Measurements from ENCODE around the gene MACC1. TPM values are rescaled to one million over a fixed set of nuclear protein-coding genes. Genes with fewer than 3 reads are reported as not detected.
A peak's percentile ranks its signal among the peaks of the same experiment; 100 is the strongest.

Gene MACC1
- total and polyA plus RNA-seq, 4 donors = 0.02 to 1.0 (median 0.50) TPM

DNA sequence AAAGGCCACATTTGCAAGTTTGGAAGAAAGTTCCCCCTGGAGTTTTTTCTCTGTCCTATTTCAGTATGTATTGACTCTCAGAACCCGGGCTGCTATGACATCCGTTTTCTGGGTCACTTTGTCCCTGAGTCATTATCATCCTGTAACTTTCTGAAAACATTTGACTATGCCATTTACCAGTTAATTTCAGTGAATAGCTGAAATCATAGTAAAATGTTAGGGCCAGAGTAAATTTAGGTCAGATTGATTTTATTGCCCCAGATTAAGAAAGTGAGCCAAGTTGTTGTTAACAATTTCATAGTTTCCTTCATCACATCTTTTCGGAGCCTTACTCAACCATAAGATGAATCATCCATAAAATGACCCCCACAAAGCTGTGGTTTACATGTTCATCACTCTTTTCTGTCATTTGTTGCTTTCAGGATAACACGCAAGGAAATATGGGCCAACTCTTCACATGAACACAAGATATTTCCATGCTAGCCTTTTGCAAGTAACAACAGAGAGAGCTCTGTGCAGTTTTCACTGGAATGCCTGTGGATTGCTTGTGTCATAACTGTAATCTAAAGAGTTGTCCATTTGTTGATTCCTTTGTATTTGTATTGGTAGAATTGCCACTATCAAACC is 3.9 kb upstream of the MACC1 start:
- no peak overlapping the region for H3K9ac ChIP-seq (ENCODE audit: low read depth in 1 of 2, low read length in 2 of 2)
- DNase-seq (ENCODE audit: low spot score) = no peak
- H3K27ac ChIP-seq (ENCODE audit: low read depth in 1 of 2, low read length in 2 of 2) = peak overlapping the region; percentile 13 to 58
- H3K4me1 ChIP-seq (ENCODE audit: control insufficient read depth in 4 of 4, insufficient read depth in 4 of 4, low read length in 3 of 4) = peaks cover 0 to 3% (median under 1%) of the 10 kb centered on the region in 4 donors
- no peaks in the 10 kb centered on the region for H3K36me3 ChIP-seq (ENCODE audit: control insufficient read depth in 4 of 4, insufficient read depth in 3 of 4, low read depth in 1 of 4, low read length in 3 of 4)
- WGBS = 56% methylated on average over 4 of the region's 4 CpGs
- TF ChIP-seq GABPA (IDR thresholded peaks at IDR 0.05 in 1 of 2, conservative IDR thresholded peaks at IDR 0.05 in 1 of 2) (no peak), MAX (IDR thresholded peaks at IDR 0.05) (no peak), SP1 (IDR thresholded peaks at IDR 0.05) (no peak), YY1 (IDR thresholded peaks at IDR 0.05) (no peak), ATF3 (IDR thresholded peaks at IDR 0.05) (no peak), NR2F2 (IDR thresholded peaks at IDR 0.05) (no peak), TAF1 (conservative IDR thresholded peaks at IDR 0.05) (no peak)
- TF ChIP-seq, protein P1, sequence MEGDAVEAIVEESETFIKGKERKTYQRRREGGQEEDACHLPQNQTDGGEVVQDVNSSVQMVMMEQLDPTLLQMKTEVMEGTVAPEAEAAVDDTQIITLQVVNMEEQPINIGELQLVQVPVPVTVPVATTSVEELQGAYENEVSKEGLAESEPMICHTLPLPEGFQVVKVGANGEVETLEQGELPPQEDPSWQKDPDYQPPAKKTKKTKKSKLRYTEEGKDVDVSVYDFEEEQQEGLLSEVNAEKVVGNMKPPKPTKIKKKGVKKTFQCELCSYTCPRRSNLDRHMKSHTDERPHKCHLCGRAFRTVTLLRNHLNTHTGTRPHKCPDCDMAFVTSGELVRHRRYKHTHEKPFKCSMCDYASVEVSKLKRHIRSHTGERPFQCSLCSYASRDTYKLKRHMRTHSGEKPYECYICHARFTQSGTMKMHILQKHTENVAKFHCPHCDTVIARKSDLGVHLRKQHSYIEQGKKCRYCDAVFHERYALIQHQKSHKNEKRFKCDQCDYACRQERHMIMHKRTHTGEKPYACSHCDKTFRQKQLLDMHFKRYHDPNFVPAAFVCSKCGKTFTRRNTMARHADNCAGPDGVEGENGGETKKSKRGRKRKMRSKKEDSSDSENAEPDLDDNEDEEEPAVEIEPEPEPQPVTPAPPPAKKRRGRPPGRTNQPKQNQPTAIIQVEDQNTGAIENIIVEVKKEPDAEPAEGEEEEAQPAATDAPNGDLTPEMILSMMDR (IDR thresholded peaks at IDR 0.05; ENCODE audit: low read depth, low read length, missing input control) = no peak
- no peak overlapping the region for H3K4me3 ChIP-seq (ENCODE audit: low read depth in 1 of 3, low read length in 3 of 3)
- H3K27me3 ChIP-seq (ENCODE audit: control insufficient read depth in 4 of 4, insufficient read depth in 4 of 4, low read length in 3 of 4) = no peaks in the 10 kb centered on the region
- no peaks in the 10 kb centered on the region for H3K9me3 ChIP-seq (ENCODE audit: control insufficient read depth in 4 of 4, low read length in 3 of 4)

- DNase-seq (ENCODE audit: low spot score) = no peak
- H3K4me3 ChIP-seq (ENCODE audit: low read depth in 1 of 3, low read length in 3 of 3) = no peak overlapping the region
Measured at GRCh38 chr7:20220293-20220761, 3.1 kb upstream of the MACC1 start.

GRCh38 chr7:20219446-20220292 is 2.5 kb upstream of the MACC1 start:
- DNase-seq (ENCODE audit: low spot score) = peak; percentile 43
- Histone ChIP-seq H3K9me3 (ENCODE audit: control insufficient read depth in 4 of 4, low read length in 3 of 4) (no peaks in the 10 kb centered on the region), H3K27ac (ENCODE audit: low read depth in 1 of 2, low read length in 2 of 2) (peak overlapping the region; percentile 58 to 64), H3K27me3 (ENCODE audit: control insufficient read depth in 4 of 4, insufficient read depth in 4 of 4, low read length in 3 of 4) (no peaks in the 10 kb centered on the region), H3K4me3 (ENCODE audit: low read depth in 1 of 3, low read length in 3 of 3) (no peak overlapping the region), H3K9ac (ENCODE audit: low read depth in 1 of 2, low read length in 2 of 2) (no peak overlapping the region), H3K4me1 (ENCODE audit: control insufficient read depth in 4 of 4, insufficient read depth in 4 of 4, low read length in 3 of 4) (peaks cover 0 to 3% (median under 1%) of the 10 kb centered on the region in 4 donors), H3K36me3 (ENCODE audit: control insufficient read depth in 4 of 4, insufficient read depth in 3 of 4, low read depth in 1 of 4, low read length in 3 of 4) (no peaks in the 10 kb centered on the region)
- TF ChIP-seq HNF4G (IDR thresholded peaks at IDR 0.05) (no peak), JUND (IDR thresholded peaks at IDR 0.05) (peak; percentile 35 to 67), RAD21 (IDR thresholded peaks at IDR 0.05) (peak in 1 of 2 donors; percentile 32), SP1 (IDR thresholded peaks at IDR 0.05) (peak; percentile 41), GABPA (IDR thresholded peaks at IDR 0.05 in 1 of 2, conservative IDR thresholded peaks at IDR 0.05 in 1 of 2) (no peak), RXRA (IDR thresholded peaks at IDR 0.05) (peak in 1 of 2 donors; percentile 18), HNF4A (conservative IDR thresholded peaks at IDR 0.05) (no peak), YY1 (IDR thresholded peaks at IDR 0.05) (peak; percentile 11), FOXA1 (IDR thresholded peaks at IDR 0.05) (no peak), REST (IDR thresholded peaks at IDR 0.05) (no peak), MAX (IDR thresholded peaks at IDR 0.05) (peak; percentile 12)
- WGBS = 32% methylated on average over 7 of the region's 7 CpGs

More at GRCh38 chr7:20220293-20220761, 3.1 kb upstream of the MACC1 start:
- TF ChIP-seq NR2F2 (IDR thresholded peaks at IDR 0.05) (no peak), YY1 (IDR thresholded peaks at IDR 0.05) (no peak)
- Histone ChIP-seq H3K9me3 (ENCODE audit: control insufficient read depth in 4 of 4, low read length in 3 of 4) (no peaks in the 10 kb centered on the region), H3K9ac (ENCODE audit: low read depth in 1 of 2, low read length in 2 of 2) (no peak overlapping the region), H3K36me3 (ENCODE audit: control insufficient read depth in 4 of 4, insufficient read depth in 3 of 4, low read depth in 1 of 4, low read length in 3 of 4) (no peaks in the 10 kb centered on the region), H3K27me3 (ENCODE audit: control insufficient read depth in 4 of 4, insufficient read depth in 4 of 4, low read length in 3 of 4) (no peaks in the 10 kb centered on the region), H3K4me1 (ENCODE audit: control insufficient read depth in 4 of 4, insufficient read depth in 4 of 4, low read length in 3 of 4) (peaks cover 0 to 3% (median under 1%) of the 10 kb centered on the region in 4 donors), H3K27ac (ENCODE audit: low read depth in 1 of 2, low read length in 2 of 2) (peak overlapping the region; percentile 58 to 64)
- 35% methylated on average over 3 of the region's 3 CpGs for WGBS

All from liver (tissue), 9 donors.